Endothelial cell of umbilical vein (primary cell): ENCODE measurements around the gene NT5C1A. TPM values are rescaled to one million over a fixed set of nuclear protein-coding genes. Genes with fewer than 3 reads are reported as not detected.

Experiments
- BruUV-seq: library from RNA; stranded (reverse); fragments of 400-500 nt; replicated peaks from 2 replicates; lab custom pipeline; 2021; lab: Mats Ljungman, UMichigan
- CTCF ChIA-PET: fragments of 300-600, 350-600 bp; sonication (Branson Sonifier 250); formaldehyde crosslinking; loops from one replicate; lab custom pipeline; 2021; ENCODE audit warnings: antibody characterized with exemption, inconsistent platforms; lab: Charles Lee
- POLR2A ChIA-PET: fragments of 300-600, 350-600 bp; sonication (Branson Sonifier 250); formaldehyde crosslinking; loops from one replicate; lab custom pipeline; 2021; ENCODE audit warnings: antibody characterized with exemption, inconsistent platforms; lab: Charles Lee
- DNase-seq: peaks from one replicate; pipeline ENCODE4 v3.0.0-alpha.2; 2011; ENCODE audit warnings: low read depth, low spot score
- FAIRE-seq: peaks from 2 replicates; lab custom pipeline; 2011; peaks lifted over from hg19 to GRCh38; lab: Jason Lieb, UNC
- H2AFZ ChIP-seq: 2 replicates; pipeline ENCODE4 v1.6.0; 2012; ENCODE audit warnings: low read depth, low read length, control low read depth, inconsistent platforms
- H3K27ac ChIP-seq: 2 replicates; pipeline ENCODE4 v1.5.1; 2011; ENCODE audit warnings: low read depth, mild to moderate bottlenecking, control low read depth, low read length, moderate library complexity; ENCODE audit not compliant: insufficient read depth
- H3K27me3 ChIP-seq, 2 experiments: 2 replicates each; pipeline versions ENCODE4 v1.6.0 to v1.6.1; 2011; ENCODE audit warnings: low read length in 2 of 2, mixed read lengths in 1 of 2; ENCODE audit not compliant: control insufficient read depth in 2 of 2, insufficient read depth in 2 of 2
- H3K36me3 ChIP-seq, 2 experiments: 2 replicates in 1 of 2; 3 replicates in 1 of 2; pipeline ENCODE4 v1.5.1; 2011; ENCODE audit warnings: low read length in 2 of 2, mild to moderate bottlenecking in 1 of 2, moderate library complexity in 1 of 2; ENCODE audit not compliant: control insufficient read depth in 2 of 2, insufficient read depth in 2 of 2; ENCODE audit errors: extremely low read depth in 1 of 2
- H3K4me1 ChIP-seq: 3 replicates; pipeline ENCODE4 v1.5.1; 2011; ENCODE audit warnings: mild to moderate bottlenecking, low read length; ENCODE audit not compliant: control insufficient read depth, insufficient read depth; ENCODE audit errors: extremely low read depth
- H3K4me2 ChIP-seq: 2 replicates; pipeline ENCODE4 v1.6.1; 2011; ENCODE audit warnings: low read length, control low read depth, mixed read lengths; ENCODE audit not compliant: insufficient read depth
- H3K4me3 ChIP-seq, 3 experiments: fragments of 200-600 bp in 1 of 3; sonication (generic), shearing (Covaris generic) in 1 of 3; replicated peaks in 1 of 3; 2 replicates each; pipeline ENCODE4 v1.5.1; 2011 to 2016; ENCODE audit warnings: control low read depth in 3 of 3, low read length in 3 of 3, mild to moderate bottlenecking in 2 of 3, inconsistent platforms in 1 of 3, low read depth in 1 of 3, moderate library complexity in 1 of 3; ENCODE audit not compliant: insufficient read depth in 1 of 3
- H3K79me2 ChIP-seq: 2 replicates; pipeline ENCODE4 v1.6.0; 2012; ENCODE audit warnings: low read length, inconsistent platforms; ENCODE audit not compliant: control insufficient read depth, insufficient read depth
- H3K9ac ChIP-seq: replicated peaks from 2 replicates; pipeline ENCODE3; 2011; ENCODE audit warnings: low read length, control low read depth; ENCODE audit not compliant: insufficient read depth; ENCODE audit errors: extremely low read depth
- H3K9me1 ChIP-seq: replicated peaks from 3 replicates; pipeline ENCODE4 v1.6.0; 2011; ENCODE audit warnings: mild to moderate bottlenecking, low read length; ENCODE audit not compliant: control insufficient read depth, insufficient read depth; ENCODE audit errors: extremely low read depth
- H3K9me3 ChIP-seq: replicated peaks from 2 replicates; pipeline ENCODE4 v1.5.1; 2012; ENCODE audit warnings: low read length, inconsistent platforms; ENCODE audit not compliant: control insufficient read depth, insufficient read depth
- H4K20me1 ChIP-seq: replicated peaks from 2 replicates; pipeline ENCODE3; 2011; ENCODE audit warnings: mild to moderate bottlenecking, low read length; ENCODE audit not compliant: control insufficient read depth, insufficient read depth; ENCODE audit errors: extremely low read depth
- CTCF ChIP-seq, 2 donors: IDR thresholded peaks; 1 replicate in 1 of 2; 2 replicates in 1 of 2; pipeline ENCODE4 v1.5.1; 2011; ENCODE audit warnings: low read length in 2 of 2, mild to moderate bottlenecking in 2 of 2, moderate library complexity in 2 of 2, control low read depth in 1 of 2, inconsistent platforms in 1 of 2, low read depth in 1 of 2; ENCODE audit not compliant: insufficient read depth in 1 of 2; ENCODE audit errors: extremely low read depth in 1 of 2
- EZH2 ChIP-seq: IDR thresholded peaks from 2 replicates; pipeline ENCODE4 v1.6.1; 2012; ENCODE audit warnings: borderline replicate concordance, low read depth, mild to moderate bottlenecking, moderate library complexity, low read length, inconsistent platforms; ENCODE audit not compliant: severe bottlenecking
- FOS ChIP-seq: IDR thresholded peaks from 2 replicates; pipeline ENCODE4 v1.6.1; 2011; ENCODE audit warnings: mild to moderate bottlenecking, low read length, moderate library complexity, borderline replicate concordance; ENCODE audit not compliant: insufficient read depth
- GATA2 ChIP-seq: IDR thresholded peaks from 2 replicates; pipeline ENCODE4 v1.7.0; 2011; ENCODE audit warnings: low read depth, mild to moderate bottlenecking, moderate library complexity, mixed read lengths, low read length; ENCODE audit not compliant: insufficient read length, insufficient read depth
- JUN ChIP-seq: IDR thresholded peaks from 2 replicates; pipeline ENCODE4 v1.6.1; 2011; ENCODE audit warnings: borderline replicate concordance, low read depth; ENCODE audit not compliant: insufficient read length, insufficient read depth
- MAX ChIP-seq: IDR thresholded peaks from 2 replicates; pipeline ENCODE4 v1.6.1; 2011; ENCODE audit not compliant: insufficient read depth, insufficient read length
- MYC ChIP-seq: IDR thresholded peaks from one replicate; pipeline ENCODE4 v1.6.1; 2011; ENCODE audit warnings: mild to moderate bottlenecking, low read depth, low read length
- POLR2A ChIP-seq: IDR thresholded peaks from 2 replicates; pipeline ENCODE4 v1.6.1; 2012; ENCODE audit warnings: low read depth, mild to moderate bottlenecking, control low read depth, low read length
- POLR2AphosphoS5 ChIP-seq: IDR thresholded peaks from 2 replicates; pipeline ENCODE4 v1.6.1; 2012; ENCODE audit warnings: low read depth, mild to moderate bottlenecking, control low read depth, low read length, moderate library complexity; ENCODE audit not compliant: insufficient read depth
- dilution Hi-C: fragments of 300-500 bp; cut with MboI; formaldehyde crosslinking; loops from one replicate; pipeline ENCODE4 v1.15.0; 2019; ENCODE audit warnings: low sequenced_read_pairs; ENCODE audit not compliant: extremely low pct_ligation_motif_present
- intact Hi-C: fragments of 100-400 bp; cut with micrococcal nuclease; formaldehyde crosslinking; loops from one replicate; pipeline ENCODE4 v1.10.0; 2022
- polyA plus RNA-seq, 4 experiments: library from polyadenylated mRNA; depleted of rRNA in 3 of 4; stranded (reverse) in 3 of 4; unstranded in 1 of 4; fragments of >200 nt; gene quantifications; 2 replicates each; pipeline versions ENCODE4 v1.2.1 to v1.2.3, GENCODE V29; 2011 to 2012; ENCODE audit warnings: missing spikeins in 1 of 4
- total RNA-seq: library from RNA; stranded (reverse); gene quantifications from 2 replicates; pipeline ENCODE4 v1.2.3, GENCODE V29; 2021

The NT5C1A gene
- total and polyA plus RNA-seq, 2 donors (not counting 3 experiments of a cell fraction or from before 2014, with no cell fraction given): not detected

- Histone ChIP-seq H3K27me3 (peaks cover 34 to 40% of the 10 kb centered on the region in 2 experiments), H3K9me1 (no peaks in the 10 kb centered on the region), H3K9ac (no peak overlapping the region), H3K36me3 (no peaks in the 10 kb centered on the region), H3K27ac (no peak overlapping the region), H3K4me2 (no peak overlapping the region), H3K79me2 (no peaks in the 10 kb centered on the region), H3K4me1 (no peaks in the 10 kb centered on the region), H3K9me3 (no peaks in the 10 kb centered on the region), H4K20me1 (no peaks in the 10 kb centered on the region), H2AFZ (no peak overlapping the region), H3K4me3 (no peak overlapping the region)
- ChIA-PET CTCF (interaction anchor here (1.3 to 2.2 kb wide), 4 partner anchors 9 to 71 kb away, joined by 3 to 6 read pairs (median 5); no protein-coding TSS in a partner anchor), POLR2A (no interaction called here)
- DNase-seq (no peak), FAIRE-seq (no peak)
- intact Hi-C loops (no loop called here), dilution Hi-C loops (no loop called here)
- TF ChIP-seq CTCF (IDR thresholded peaks at IDR 0.05; ENCODE audit: extremely low read depth in 1 of 2, insufficient read depth in 1 of 2, low read depth in 1 of 2, low read length in 2 of 2) (no peak), MAX (no peak), POLR2A (no peak), MYC (no peak), JUN (no peak), EZH2 (no peak), GATA2 (no peak), POLR2AphosphoS5 (no peak), FOS (no peak)
- no TSS peak for BruUV-seq
Observed at GRCh38 chr1:39677645-39678044, 5.7 kb upstream of the NT5C1A start.
